Measurements from ENCODE around the gene SLC24A3.

SLC24A3 gene

GRCh38 chr20:19493794-19494495, 281.5 kb downstream of the SLC24A3 start:
- no peaks in the 10 kb centered on the region for H3K27me3 ChIP-seq (ENCODE audit: insufficient read depth, low read length)
- 89% methylated on average over 7 of the region's 7 CpGs for WGBS
- no peak overlapping the region for H3K27ac ChIP-seq (ENCODE audit: low read depth, low read length)
- H3K36me3 ChIP-seq (ENCODE audit: insufficient read depth, low read length) = no peaks in the 10 kb centered on the region
- H3K4me1 ChIP-seq (ENCODE audit: insufficient read depth, low read length) = no peaks in the 10 kb centered on the region
- H3K9me3 ChIP-seq (ENCODE audit: insufficient read depth, low read depth, low read length) = no peaks in the 10 kb centered on the region
- no peak overlapping the region for H3K4me3 ChIP-seq (ENCODE audit: low read length)
- H3K9ac ChIP-seq (ENCODE audit: low read depth, low read length) = no peak overlapping the region

- Histone ChIP-seq H3K9me3 (ENCODE audit: insufficient read depth, low read depth, low read length) (no peaks in the 10 kb centered on the region), H3K4me3 (ENCODE audit: low read length) (no peak overlapping the region), H3K4me1 (ENCODE audit: insufficient read depth, low read length) (no peaks in the 10 kb centered on the region), H3K36me3 (ENCODE audit: insufficient read depth, low read length) (no peaks in the 10 kb centered on the region), H3K9ac (ENCODE audit: low read depth, low read length) (no peak overlapping the region), H3K27ac (ENCODE audit: low read depth, low read length) (no peak overlapping the region), H3K27me3 (ENCODE audit: insufficient read depth, low read length) (no peaks in the 10 kb centered on the region)
- 95% methylated on average over 12 of the region's 12 CpGs for WGBS
Measured at GRCh38 chr20:19495905-19496703, 283.7 kb downstream of the SLC24A3 start.

GRCh38 chr20:19497064-19497463, 284.6 kb downstream of the SLC24A3 start:
- Histone ChIP-seq H3K4me3 (ENCODE audit: low read length) (no peak overlapping the region), H3K9ac (ENCODE audit: low read depth, low read length) (no peak overlapping the region), H3K27ac (ENCODE audit: low read depth, low read length) (no peak overlapping the region), H3K36me3 (ENCODE audit: insufficient read depth, low read length) (no peaks in the 10 kb centered on the region), H3K27me3 (ENCODE audit: insufficient read depth, low read length) (no peaks in the 10 kb centered on the region), H3K9me3 (ENCODE audit: insufficient read depth, low read depth, low read length) (no peaks in the 10 kb centered on the region), H3K4me1 (ENCODE audit: insufficient read depth, low read length) (no peaks in the 10 kb centered on the region)
- WGBS = 94% methylated on average over 6 of the region's 6 CpGs

- 96% methylated on average over 5 of the region's 5 CpGs for WGBS
- Histone ChIP-seq H3K36me3 (ENCODE audit: insufficient read depth, low read length) (no peaks in the 10 kb centered on the region), H3K27ac (ENCODE audit: low read depth, low read length) (no peak overlapping the region), H3K9me3 (ENCODE audit: insufficient read depth, low read depth, low read length) (no peaks in the 10 kb centered on the region), H3K4me3 (ENCODE audit: low read length) (no peak overlapping the region), H3K4me1 (ENCODE audit: insufficient read depth, low read length) (no peaks in the 10 kb centered on the region), H3K9ac (ENCODE audit: low read depth, low read length) (no peak overlapping the region), H3K27me3 (ENCODE audit: insufficient read depth, low read length) (no peaks in the 10 kb centered on the region)
Measured at GRCh38 chr20:19498756-19499155, 286.3 kb downstream of the SLC24A3 start.

- Histone ChIP-seq H3K36me3 (ENCODE audit: insufficient read depth, low read length) (no peaks in the 10 kb centered on the region), H3K9me3 (ENCODE audit: insufficient read depth, low read depth, low read length) (no peaks in the 10 kb centered on the region), H3K27me3 (ENCODE audit: insufficient read depth, low read length) (no peaks in the 10 kb centered on the region), H3K9ac (ENCODE audit: low read depth, low read length) (no peak overlapping the region), H3K4me3 (ENCODE audit: low read length) (no peak overlapping the region), H3K27ac (ENCODE audit: low read depth, low read length) (no peak overlapping the region), H3K4me1 (ENCODE audit: insufficient read depth, low read length) (no peaks in the 10 kb centered on the region)
- WGBS = 92% methylated on average over 4 of the region's 4 CpGs
Measured at GRCh38 chr20:19501476-19502115, 289.2 kb downstream of the SLC24A3 start.

GRCh38 chr20:19502169-19502568, 289.7 kb downstream of the SLC24A3 start:
- 92% methylated on average over 5 of the region's 5 CpGs for WGBS

GRCh38 chr20:19504251-19504650, 291.8 kb downstream of the SLC24A3 start:
- Histone ChIP-seq H3K27ac (ENCODE audit: low read depth, low read length) (no peak overlapping the region), H3K27me3 (ENCODE audit: insufficient read depth, low read length) (no peaks in the 10 kb centered on the region), H3K4me3 (ENCODE audit: low read length) (no peak overlapping the region), H3K36me3 (ENCODE audit: insufficient read depth, low read length) (no peaks in the 10 kb centered on the region), H3K9me3 (ENCODE audit: insufficient read depth, low read depth, low read length) (no peaks in the 10 kb centered on the region), H3K4me1 (ENCODE audit: insufficient read depth, low read length) (no peaks in the 10 kb centered on the region), H3K9ac (ENCODE audit: low read depth, low read length) (no peak overlapping the region)

More at GRCh38 chr20:19502169-19502568, 289.7 kb downstream of the SLC24A3 start:
- no peak overlapping the region for H3K4me3 ChIP-seq (ENCODE audit: low read length)
- no peaks in the 10 kb centered on the region for H3K4me1 ChIP-seq (ENCODE audit: insufficient read depth, low read length)
- no peak overlapping the region for H3K9ac ChIP-seq (ENCODE audit: low read depth, low read length)
- no peaks in the 10 kb centered on the region for H3K9me3 ChIP-seq (ENCODE audit: insufficient read depth, low read depth, low read length)
- H3K36me3 ChIP-seq (ENCODE audit: insufficient read depth, low read length) = no peaks in the 10 kb centered on the region
- no peak overlapping the region for H3K27ac ChIP-seq (ENCODE audit: low read depth, low read length)
- no peaks in the 10 kb centered on the region for H3K27me3 ChIP-seq (ENCODE audit: insufficient read depth, low read length)

GRCh38 chr20:19506021-19506420, 293.6 kb downstream of the SLC24A3 start:
- no peak overlapping the region for H3K4me3 ChIP-seq (ENCODE audit: low read length)
- WGBS = 91% methylated on average over 1 of the region's 1 CpG
- no peak overlapping the region for H3K27ac ChIP-seq (ENCODE audit: low read depth, low read length)
- H3K36me3 ChIP-seq (ENCODE audit: insufficient read depth, low read length) = no peaks in the 10 kb centered on the region
- no peaks in the 10 kb centered on the region for H3K9me3 ChIP-seq (ENCODE audit: insufficient read depth, low read depth, low read length)
- H3K4me1 ChIP-seq (ENCODE audit: insufficient read depth, low read length) = no peaks in the 10 kb centered on the region
- no peak overlapping the region for H3K9ac ChIP-seq (ENCODE audit: low read depth, low read length)
- H3K27me3 ChIP-seq (ENCODE audit: insufficient read depth, low read length) = no peaks in the 10 kb centered on the region

GRCh38 chr20:19508449-19508848, 296.0 kb downstream of the SLC24A3 start:
- Histone ChIP-seq H3K9ac (ENCODE audit: low read depth, low read length) (no peak overlapping the region), H3K27me3 (ENCODE audit: insufficient read depth, low read length) (no peaks in the 10 kb centered on the region), H3K4me3 (ENCODE audit: low read length) (no peak overlapping the region), H3K36me3 (ENCODE audit: insufficient read depth, low read length) (no peaks in the 10 kb centered on the region), H3K27ac (ENCODE audit: low read depth, low read length) (no peak overlapping the region), H3K9me3 (ENCODE audit: insufficient read depth, low read depth, low read length) (no peaks in the 10 kb centered on the region), H3K4me1 (ENCODE audit: insufficient read depth, low read length) (no peaks in the 10 kb centered on the region)
- 89% methylated on average over 5 of the region's 5 CpGs for WGBS

GRCh38 chr20:19510611-19511010, 298.2 kb downstream of the SLC24A3 start:
- Histone ChIP-seq H3K4me3 (ENCODE audit: low read length) (no peak overlapping the region), H3K9ac (ENCODE audit: low read depth, low read length) (no peak overlapping the region), H3K9me3 (ENCODE audit: insufficient read depth, low read depth, low read length) (no peaks in the 10 kb centered on the region), H3K27ac (ENCODE audit: low read depth, low read length) (no peak overlapping the region), H3K36me3 (ENCODE audit: insufficient read depth, low read length) (no peaks in the 10 kb centered on the region), H3K27me3 (ENCODE audit: insufficient read depth, low read length) (no peaks in the 10 kb centered on the region), H3K4me1 (ENCODE audit: insufficient read depth, low read length) (no peaks in the 10 kb centered on the region)
- 95% methylated on average over 2 of the region's 2 CpGs for WGBS

GRCh38 chr20:19511931-19512330, 299.5 kb downstream of the SLC24A3 start:
- no peaks in the 10 kb centered on the region for H3K9me3 ChIP-seq (ENCODE audit: insufficient read depth, low read depth, low read length)
- H3K4me1 ChIP-seq (ENCODE audit: insufficient read depth, low read length) = no peaks in the 10 kb centered on the region
- no peak overlapping the region for H3K4me3 ChIP-seq (ENCODE audit: low read length)
- no peaks in the 10 kb centered on the region for H3K27me3 ChIP-seq (ENCODE audit: insufficient read depth, low read length)
- no peak overlapping the region for H3K27ac ChIP-seq (ENCODE audit: low read depth, low read length)
- WGBS = 91% methylated on average over 4 of the region's 4 CpGs
- no peaks in the 10 kb centered on the region for H3K36me3 ChIP-seq (ENCODE audit: insufficient read depth, low read length)
- H3K9ac ChIP-seq (ENCODE audit: low read depth, low read length) = no peak overlapping the region
